Stimulated activated CD8-positive, alpha-beta memory T cell treated with anti-CD3 and anti-CD28 coated beads, Interleukin-4, amount 100 ng/mL, for 24 hours (primary cell): Measurements from ENCODE around the gene TMEM182.

Experiments used
- DNase-seq: peaks from one replicate; pipeline ENCODE4 v3.0.0-alpha.2; 2020; ENCODE audit warnings: low read depth

TMEM182 gene

DNA sequence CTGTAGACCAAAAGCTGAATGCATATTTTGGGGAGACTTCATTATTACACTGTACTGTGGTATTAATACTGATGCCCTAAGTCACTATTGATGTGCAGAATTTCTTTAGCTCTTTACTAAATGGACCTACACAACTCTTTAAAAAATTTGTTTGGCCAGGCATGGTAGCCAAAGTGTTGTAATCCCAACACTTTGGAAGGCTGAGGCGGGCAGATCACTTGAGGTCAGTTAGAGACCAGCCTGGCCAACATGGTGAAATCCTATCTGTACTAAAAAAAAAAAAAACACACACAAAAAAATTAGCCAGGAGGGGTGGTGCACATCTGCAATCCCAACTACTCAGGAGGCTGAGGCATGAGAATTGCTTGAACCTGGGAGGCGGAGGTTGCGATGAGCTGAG lies 6.4 kb downstream of the TMEM182 start:
- no peak for DNase-seq

DNA sequence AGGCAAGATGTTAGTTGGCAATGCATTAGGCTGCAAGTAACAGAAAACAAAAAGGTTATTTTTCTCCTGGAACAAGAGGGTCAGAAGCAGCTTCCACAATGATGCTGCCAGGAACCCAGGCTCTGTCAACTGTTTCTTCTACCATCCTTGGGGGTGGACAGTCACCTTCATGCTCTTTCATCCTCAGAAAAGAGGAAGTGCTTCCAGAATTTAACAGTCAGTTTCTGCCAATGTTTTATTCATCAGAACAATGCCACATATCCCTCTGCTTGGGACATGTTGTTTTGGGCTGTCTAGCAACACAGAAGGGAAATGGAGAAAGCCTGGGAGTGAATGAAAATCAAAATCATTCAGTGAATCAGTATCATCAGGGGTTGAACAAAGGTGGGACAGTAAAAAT lies 7.1 kb downstream of the TMEM182 start:
- no peak for DNase-seq

DNA sequence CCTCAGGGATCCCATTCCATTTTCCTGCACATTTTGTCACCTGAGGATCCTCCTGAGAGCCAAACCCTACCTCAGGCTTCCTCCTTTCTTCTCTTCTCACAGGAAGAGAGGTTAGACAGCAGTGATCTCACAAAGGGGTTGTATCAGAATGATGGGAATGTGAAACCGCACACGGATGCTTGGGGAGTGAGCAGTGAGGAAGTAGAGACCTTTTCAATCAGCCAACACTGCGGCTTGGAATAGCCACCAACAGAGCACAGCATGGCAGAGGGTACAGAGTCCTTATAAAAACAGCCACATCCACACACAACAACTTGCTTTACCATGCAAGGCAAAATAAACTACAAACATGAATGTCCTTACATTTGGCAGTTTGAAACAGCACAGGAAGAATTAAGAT lies 8.7 kb downstream of the TMEM182 start:
- DNase-seq, result no peak

DNA sequence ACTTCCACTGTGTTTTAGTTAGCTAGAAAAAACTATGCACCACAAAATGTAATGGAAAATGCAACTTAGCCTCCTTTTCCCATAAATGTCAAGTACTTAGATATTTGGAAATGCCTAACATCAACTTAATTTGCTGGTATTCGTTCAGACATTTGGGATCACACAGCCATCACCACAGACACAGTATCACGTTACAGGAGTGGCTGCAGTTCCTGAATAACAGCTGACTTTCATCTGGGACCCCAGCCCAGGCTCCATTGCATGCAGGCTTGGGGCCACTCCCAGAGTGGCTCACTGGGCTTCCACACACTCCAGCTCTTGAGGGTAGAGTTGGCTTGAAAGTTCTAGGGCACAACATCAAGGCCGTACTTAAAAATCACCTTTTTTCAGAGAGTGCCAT lies 9.3 kb downstream of the TMEM182 start:
- no peak for DNase-seq

DNA sequence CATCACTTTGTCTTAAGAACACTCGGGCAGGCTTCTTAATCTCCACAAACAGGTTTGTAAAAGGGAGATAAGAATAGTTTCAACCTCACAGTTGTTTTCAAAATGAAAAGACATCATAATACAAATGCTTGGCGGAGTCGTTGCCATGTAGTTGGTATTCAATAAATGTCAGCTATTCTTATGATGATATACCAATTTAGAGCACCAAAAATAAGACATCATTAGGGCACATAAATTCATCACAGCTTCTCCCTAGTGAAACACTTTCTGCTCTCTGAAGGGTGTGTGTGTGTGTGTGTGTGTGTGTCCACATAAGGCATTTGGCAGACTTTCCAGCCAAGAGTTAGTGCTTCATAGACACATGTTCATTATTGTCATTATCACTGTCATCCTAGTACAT lies 10.8 kb downstream of the TMEM182 start:
- DNase-seq, result no peak

DNA sequence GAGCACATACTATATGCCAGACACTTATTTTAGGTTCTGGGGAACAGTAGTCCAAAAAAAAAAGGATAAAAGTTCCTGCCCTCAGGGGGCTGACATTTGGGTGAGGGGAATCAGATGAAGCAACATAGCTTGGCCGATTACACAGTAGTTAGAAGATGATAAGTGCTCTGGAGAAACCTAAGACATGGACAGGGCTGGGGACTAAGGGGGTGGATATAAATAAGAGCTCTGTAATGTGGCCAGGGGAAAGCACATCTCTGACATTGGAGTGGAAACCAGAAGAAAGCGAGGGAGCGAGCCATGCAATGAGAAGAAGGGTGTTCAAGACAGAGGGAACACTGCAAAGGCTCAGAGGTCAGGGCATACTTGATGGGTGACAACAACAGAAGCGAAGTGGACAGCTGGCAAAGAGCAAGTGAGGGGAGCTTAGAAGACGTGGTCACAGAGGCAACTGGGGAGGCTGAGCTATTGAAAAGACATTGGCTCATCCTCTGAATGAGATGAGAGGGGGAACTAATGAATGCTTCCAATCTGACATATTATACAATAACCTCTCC lies 11.4 kb downstream of the TMEM182 start:
- no peak for DNase-seq

DNA sequence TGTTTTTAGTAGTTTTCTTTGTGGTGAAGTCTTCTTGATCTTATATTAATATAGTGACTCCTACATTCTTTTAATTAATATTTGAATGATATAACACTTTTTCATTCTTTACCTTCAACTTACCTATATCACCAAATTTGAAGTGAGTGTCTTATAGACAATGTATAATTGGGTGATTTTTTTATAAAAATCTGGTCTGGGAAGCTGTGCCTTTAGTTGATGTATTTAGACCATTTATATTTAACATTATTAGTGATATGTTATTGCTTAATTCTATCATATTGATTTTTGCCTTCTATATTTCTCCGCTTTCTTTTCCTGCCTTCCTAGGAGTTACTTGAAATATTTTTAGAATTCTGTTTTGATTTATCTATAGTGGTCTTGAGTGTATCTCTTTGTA lies 16.4 kb downstream of the TMEM182 start:
- no peak for DNase-seq

DNA sequence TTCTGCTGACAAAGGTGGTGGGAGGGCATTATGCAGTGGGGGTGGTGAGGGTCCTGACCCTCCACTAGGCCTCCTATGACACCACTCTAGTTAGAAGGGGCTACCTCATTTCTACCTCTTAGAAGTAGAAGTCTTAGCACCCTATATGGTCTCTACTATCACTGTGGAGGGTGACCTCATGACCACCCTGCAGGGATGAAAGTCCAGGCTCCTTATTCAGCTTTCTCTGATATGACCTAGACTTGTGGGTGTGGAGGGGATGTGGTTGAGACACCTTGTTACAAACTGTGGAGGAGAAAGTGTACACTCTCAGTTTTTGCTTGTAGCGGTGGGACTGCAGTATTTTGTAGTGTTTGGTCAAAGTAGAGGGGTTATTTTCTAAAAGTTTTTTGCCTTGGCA lies 18.6 kb downstream of the TMEM182 start:
- no peak for DNase-seq

DNA sequence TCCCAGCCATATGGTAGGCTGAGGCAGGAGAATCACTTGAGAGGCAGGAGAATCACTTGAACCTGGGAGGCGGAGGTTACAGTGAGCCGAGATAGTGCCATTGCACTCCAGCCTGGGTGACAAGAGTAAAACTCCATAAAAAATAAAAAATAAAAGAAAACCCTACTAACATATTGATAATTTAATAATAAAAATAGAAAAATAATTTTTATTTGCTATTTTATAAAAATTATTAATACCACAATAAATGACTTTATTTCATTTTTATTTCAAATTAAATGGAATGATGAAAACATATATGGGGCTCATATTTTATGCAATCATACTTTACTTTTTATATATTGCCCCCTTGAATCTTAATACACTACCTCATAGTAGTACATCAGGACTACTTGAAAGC lies 20.4 kb downstream of the TMEM182 start:
- no peak for DNase-seq

DNA sequence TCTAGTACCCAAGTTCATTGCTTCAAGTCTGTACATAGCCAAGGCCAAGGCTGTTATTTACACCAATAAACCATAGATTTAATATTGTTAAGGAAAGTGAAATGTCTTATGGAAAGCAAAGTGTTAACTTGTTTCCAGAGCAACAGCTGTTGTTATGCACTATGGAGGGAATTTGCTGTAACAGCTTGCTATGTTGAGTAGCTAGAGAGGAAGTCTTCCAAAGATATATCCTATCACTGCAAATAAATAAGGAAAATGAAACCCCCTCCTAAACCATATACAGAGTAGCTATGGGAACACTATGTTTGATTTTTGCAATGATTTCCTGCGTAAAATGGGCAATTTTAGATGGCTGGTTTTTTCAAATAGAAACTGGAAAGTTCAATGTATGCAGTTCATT lies 21.1 kb downstream of the TMEM182 start:
- no peak for DNase-seq

DNA sequence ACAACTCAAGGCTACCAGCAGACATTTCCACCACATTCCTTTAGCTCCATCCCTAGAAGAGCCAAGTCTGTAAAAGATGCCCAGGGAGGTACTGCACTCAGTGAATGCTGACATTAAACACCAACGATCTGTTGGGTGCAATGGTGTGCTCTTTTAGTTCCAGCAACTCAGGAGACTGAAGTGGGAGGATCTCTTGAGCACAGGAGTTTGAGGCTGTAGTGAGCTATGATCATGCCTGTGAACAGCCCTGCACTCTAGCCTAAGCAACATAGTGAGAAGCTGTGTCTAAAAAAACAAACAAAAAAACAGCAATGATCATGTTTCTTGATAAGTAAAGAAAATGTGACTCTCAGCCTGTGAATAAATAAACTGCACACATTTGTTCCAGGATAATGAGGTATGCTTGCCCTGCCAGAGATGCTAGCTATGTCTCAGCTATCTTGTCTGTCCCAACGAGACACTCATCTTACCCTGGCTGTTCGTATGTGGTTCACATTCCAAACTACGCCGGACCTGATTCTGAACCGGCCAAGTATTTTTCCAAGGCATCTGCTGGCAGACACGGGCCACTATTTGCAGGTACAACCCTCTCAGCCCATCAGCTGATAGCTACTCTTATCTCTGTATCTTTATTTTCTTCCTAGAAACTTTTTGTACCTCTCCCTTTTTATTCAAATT lies 21.8 kb downstream of the TMEM182 start:
- no peak for DNase-seq

DNA sequence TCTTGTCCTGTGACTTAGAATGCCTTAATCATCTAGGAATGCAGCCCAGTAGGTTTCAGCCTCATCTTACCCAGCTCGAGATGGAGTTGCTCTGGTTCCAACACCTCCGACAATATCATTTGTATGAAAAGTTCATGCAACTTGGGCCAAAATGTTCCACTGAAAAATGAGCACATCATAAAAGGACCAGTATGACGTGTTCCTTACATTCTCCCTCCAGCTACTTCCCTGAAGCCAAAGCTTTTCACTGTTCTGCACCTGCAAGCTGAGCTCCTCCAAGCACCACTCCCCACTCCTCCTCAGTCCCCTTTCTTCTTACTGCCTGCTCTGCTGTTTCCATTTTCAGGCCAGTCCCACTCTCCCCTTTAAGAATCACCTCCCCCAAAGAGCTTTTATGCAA lies 23.1 kb downstream of the TMEM182 start:
- DNase-seq, result no peak

DNA sequence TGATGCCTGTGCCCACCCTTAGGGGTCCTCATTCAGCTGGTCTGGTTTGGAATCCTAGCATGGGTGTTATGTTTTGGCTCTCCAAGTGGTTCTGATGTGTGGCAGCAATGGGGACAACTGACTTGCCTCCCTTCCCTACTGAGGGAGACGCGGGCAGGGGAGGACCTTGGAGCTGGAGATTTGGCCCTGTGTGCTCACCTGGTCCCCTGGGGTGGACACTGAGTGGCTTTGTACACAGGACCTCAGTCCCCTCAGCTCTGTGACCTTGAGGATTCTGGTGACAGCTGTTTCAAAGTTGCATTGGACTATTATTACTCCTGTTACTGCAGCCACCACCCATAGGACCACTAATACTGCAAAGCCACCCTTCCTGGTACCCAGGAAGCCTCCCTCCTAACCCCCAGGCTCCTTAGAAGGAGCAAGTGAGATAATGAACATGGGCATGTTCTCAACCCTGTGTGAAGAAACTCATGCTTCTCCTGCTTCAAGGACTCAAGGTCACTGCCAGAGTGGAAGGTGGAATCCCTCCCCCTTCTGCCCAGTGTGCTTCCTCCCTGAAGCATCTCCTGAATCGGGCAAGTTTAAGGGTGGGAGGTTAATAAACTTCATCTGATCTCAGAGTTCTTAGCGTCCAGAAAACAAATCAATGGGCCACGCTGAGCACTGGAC lies 26.5 kb downstream of the TMEM182 start:
- no peak for DNase-seq

DNA sequence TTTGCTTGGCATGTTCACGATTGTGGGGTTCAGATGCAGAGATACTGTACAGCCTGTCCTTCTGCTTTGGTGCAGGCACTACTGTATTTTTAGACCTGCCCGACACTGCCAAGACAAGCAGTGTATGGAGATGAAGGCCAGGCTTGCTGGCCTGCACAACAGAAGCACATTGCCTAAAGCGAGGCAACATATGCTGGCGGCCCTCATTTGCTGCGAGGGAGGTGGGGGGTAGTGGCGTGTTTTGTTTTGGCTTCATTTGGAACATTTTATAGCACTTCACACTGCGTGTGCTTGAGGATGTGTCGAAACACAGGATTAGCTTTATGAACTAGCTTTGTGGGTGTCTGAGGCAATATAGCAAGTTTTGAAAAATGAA lies 27.0 kb downstream of the TMEM182 start:
- no peak for DNase-seq

DNA sequence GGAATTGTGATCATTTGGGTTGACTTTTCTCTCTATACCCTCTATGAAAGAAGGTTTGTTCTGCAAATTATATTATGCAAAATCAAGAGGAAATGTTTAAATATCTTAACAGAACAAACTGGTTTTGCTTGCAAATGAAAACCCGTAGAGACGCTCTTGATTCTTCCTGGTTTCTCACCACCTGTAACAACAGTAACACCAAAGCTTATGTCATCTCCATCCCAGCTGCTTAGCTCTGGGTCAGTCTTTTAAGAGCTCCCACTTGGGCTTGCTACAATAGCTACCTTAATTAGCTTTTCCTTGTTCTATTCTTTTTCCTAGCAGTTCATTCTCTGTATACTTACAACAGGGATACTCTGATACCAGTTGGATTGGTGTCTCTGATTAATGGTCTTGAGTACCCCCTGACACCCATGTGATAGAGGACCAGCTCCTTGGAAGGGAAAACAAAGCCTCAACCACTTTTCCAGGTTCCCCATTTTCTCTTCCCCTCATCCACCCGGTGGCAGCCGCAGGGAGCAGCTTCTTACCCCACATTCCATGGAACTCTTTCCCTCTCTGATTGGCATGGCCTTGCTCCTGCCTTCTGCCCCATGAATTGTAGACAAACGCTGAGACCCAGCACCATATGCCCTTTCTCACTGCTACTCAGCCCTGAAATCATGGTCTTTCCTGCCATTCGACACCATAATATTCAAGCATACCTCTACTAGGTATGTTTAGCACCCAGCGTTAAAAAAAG lies 27.7 kb downstream of the TMEM182 start:
- no peak for DNase-seq

DNA sequence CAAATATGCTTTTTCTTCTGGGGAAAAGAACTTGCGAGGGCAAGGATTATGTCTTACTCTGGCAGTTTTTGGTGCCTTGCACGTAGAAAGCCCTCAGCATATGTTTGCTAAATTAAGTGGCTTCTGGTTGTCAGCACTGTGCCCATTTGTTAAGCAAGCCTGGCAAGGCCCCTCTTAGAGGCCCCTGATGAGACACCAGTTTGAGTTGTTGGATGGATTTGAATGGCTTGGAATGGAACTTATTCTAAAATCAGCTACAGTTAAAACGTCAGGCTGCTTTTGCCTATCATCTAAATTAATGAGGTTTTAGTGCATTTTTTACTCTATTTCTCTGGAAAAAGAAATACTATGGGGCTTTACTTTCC lies 28.2 kb downstream of the TMEM182 start:
- DNase-seq, result no peak

DNA sequence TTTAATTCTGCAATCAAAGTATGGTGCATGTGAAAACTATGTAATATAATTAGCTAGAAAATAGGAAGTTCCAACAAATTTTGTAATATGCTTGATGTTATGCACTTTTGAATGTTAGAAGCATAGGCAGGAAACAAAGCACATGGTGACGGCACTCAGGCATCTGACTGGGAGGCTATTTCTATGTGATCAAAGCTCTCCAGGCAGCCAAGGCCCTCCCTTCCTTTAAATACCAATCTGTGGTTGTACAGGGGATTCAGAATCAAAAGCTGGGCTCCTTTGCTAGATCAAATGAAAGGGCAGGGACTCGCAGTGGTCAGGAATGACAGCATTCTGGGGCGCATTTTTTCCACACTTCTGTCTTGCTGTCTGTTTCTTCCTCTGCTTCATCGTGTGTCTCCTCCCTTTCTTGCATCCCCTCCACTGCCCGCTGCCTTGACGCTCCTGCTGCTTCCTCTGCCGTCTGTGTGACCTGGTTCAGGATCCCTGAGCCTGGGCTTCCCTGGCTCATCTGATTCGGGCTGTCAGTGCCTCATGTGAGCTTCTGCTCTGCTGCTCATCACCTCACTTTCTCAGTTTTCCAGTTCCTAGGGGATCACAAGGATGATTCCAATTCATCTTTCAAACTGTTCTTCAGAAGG lies 30.9 kb downstream of the TMEM182 start:
- DNase-seq, result no peak

DNA sequence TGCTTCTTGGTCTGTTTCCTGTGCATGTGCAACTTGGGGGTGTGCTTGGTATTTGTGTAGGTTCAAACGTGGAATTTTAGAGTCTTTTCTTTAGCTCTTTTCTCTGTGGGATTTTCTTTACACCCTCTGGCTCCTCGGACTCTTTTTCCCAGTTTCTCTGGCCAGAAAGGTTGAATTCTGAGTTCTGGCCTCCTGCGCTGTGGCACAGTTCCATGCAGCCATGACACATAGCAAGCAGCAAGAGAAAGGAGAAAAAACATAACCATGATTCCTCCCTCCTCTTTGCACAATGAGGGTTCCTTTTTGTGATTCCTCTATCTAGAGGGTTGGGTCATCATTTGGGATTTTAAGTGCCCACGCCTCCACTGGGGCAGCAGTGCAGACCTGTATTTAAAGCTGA lies 33.8 kb downstream of the TMEM182 start:
- no peak for DNase-seq

DNA sequence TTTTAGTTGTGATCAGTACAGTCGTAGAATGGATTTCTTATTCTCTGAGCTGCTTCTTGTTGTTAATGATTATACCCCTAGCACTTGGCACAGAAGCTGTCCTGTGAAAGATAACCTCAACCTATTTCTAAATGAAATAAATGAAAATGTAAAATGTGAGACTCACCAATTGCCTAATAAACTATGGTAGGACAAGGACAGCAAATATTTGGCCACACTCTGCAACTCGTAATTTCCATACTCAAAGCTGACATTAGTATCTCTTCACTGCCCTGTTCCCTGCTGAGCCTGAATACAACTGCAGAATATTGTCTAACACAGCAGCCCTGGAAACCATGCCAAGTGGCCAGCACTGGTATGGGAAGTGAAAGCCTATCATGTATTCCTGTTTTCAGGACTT lies 34.5 kb downstream of the TMEM182 start:
- DNase-seq, result no peak

DNA sequence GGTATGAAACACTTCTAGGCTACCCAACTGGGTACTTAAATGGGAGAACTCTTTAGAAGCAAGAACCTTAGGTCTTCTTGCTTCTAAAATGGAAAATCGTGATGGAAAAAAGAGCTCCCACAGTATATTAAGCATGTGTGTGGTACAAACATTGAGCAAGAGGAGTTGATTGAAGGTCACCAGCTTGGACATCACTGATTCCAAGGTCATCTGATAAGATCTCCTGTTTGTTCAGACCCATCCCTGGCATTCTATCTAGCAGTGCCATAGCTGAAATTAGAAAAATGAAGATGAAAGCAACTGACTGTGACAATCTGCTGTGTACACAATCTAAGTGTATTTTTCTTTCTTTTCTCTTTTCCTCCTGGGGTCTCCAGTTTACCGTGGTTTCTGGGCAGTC lies 35.7 kb downstream of the TMEM182 start:
- no peak for DNase-seq

DNA sequence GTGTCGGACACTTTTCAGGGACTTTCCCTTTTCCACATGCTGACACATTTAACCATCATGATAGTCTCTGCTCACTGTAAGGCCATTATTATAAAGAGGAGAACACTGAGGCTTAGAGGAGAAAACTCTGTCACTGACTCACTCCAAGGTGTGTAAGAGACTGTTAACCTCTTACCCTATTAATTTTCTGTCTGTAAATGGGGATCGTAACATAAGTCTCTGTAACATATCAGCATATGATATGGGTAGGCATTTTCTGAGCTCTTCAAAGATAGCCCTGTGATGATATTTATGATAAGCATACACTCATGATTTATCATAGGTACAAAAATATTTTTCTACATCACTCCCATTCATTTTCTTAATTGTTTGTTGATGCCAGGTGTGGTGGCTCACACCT lies 36.4 kb downstream of the TMEM182 start:
- DNase-seq, result no peak

DNA sequence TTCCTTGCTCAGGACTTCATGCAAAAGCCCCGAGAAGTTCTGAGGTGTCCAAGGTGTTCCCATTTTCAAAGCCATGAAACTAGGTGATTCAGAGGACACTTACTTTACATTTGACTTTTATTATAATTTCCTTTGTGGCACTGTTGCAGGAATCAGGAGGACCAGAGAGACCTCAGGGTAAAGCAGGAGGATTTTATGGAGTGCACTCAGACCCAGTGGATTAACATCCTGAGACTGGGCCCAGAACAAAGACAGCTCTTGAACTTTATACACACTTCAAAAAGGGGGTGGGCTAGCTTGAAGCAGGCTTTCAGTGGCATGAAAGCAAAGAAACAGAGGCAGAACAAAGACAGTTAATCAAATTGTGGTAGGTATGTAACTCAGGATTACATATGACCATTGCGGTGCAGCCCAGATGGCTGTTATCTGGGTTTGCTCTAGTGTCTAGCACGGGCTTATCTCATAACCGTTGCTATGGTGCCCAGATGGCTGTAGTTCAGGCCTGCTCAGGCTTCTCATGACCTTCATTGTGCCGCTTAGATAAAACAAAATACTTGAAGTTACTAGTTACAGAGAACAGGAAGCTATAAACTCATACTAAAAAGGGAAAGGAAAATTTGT lies 39.4 kb downstream of the TMEM182 start:
- no peak for DNase-seq
